GM18870 (cell line): ENCODE data around the gene SLC27A2.
A peak's percentile ranks its signal among the peaks of the same experiment; 100 is the strongest.

Experiments used
- ATAC-seq: cut with Tn5 transposase; IDR thresholded peaks from one replicate; pipeline ENCODE4 v1.9.1; 2021; ENCODE audit warnings: moderate library complexity; ENCODE audit not compliant: unreplicated experiment

The SLC27A2 gene

DNA sequence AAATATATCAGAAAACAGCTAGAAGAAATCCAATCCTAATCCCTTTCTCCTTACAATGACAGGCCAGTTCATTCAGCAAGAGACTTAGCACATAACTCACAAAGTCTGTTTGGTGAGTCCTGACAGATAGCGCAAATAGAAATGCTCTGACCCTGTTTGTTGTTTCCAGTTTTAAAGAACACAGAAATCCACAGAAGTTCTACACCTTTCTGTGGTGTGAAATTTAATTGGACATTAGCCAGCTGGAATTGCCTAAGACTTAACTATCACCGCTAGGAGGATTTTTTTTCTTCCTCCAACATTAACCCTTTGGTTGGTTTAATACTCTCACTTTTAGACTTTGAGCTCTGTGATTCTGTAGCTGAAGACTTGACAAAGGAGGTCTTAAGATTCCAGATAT lies 52.8 kb downstream of the SLC27A2 start:
- ATAC-seq = no peak

DNA sequence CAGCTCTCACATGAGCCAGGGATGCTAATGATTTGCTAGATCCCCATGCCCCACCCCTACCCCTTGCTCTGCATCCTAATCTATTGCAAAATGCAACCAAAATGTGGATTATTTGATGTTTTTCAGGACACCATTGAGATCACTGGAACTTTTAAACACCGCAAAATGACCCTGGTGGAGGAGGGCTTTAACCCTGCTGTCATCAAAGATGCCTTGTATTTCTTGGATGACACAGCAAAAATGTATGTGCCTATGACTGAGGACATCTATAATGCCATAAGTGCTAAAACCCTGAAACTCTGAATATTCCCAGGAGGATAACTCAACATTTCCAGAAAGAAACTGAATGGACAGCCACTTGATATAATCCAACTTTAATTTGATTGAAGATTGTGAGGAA lies 53.8 kb downstream of the SLC27A2 start:
- no peak for ATAC-seq

DNA sequence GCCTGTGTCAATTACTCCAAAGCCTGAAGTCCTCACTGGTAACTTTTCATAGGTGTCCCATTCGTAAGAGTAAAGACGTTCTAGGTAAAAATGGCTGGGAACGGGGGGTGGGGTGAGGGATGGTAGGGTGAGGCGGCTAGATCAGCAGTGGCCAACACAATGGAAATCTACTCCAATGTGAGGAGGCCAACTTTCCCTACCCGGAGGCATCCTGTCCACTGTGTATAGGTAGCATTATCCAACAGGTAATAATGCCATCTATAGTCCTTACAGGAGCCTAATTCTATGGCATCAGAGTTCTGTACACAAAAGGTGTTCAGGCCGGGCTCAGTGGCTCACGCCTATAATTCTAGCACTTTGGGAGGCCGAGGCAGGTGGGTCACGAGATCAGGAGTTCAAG lies 54.4 kb downstream of the SLC27A2 start:
- no peak for ATAC-seq

DNA sequence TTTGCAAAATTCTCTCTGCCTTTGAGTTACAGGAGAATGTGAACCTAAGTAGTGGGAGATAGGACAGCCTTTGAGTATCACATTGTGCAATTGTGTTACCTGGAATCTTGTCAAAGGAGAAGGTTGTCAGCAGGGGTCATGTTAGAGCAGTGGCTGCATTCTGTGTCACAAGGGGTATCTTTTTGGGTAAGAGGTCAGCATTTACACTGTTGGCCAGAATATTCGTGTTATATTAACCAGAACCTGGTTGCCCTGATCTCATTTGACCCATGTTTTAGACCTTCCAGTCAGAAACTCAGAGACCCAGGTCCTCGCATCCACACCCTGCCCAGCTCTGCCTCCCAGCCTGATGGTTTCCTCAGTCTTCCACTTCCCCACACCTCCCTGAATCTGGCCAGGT lies 56.3 kb downstream of the SLC27A2 start:
- ATAC-seq = no peak

DNA sequence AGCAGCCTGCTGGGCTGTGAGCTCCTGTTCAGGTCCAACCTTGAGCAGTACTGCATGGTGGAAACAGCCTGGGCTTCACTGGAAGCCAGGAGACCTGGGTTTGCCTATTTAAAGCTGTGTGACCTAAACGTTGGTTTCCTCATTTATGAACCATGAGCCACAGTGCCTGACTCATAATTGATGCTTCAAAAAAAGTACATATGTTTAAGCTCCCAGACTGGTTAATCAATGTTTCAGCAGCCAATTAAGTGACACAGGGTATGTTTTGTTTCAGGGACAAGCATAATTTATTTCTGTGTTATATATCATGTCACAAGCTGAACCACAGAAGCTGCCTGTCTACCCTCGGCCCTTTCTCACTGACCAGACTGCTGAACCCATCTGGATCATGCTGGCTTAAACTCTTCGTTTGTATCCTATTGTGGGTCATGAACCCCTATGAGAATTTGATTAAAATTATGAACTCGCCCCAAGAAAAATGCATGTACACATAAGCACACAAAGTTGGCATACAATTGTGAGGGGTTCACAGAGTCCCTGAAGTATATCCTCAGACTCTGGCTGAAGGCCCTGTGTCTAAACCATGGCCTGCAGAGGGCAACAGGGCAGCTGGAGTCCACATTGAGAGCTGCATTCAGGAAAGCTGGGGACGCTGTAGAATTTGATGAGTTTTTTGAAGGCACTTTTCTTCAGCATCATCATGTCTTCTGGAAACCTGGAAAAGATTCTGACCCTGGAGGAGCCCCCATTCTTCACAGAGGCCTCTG lies 59.9 kb downstream of the SLC27A2 start:
- no peak for ATAC-seq

DNA sequence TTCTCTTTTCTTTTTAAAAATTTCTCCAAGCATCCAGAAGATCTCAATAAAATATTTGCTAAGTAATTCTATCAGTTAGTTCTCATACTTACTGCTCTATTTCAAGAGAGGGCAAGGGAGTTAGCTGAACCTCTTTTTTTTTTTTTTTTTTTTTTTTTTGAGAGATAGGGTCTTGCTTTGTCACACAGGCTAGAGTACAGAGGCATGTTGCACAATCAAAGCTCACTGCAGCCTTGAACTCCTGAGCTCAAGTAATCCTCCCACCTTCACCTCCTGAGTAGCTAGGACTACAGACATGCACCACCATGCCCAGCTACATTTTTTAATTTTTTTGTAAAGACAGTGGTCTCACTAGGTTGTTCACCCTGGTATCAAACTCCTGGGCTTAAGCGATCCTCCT lies 62.2 kb downstream of the SLC27A2 start:
- no peak for ATAC-seq

DNA sequence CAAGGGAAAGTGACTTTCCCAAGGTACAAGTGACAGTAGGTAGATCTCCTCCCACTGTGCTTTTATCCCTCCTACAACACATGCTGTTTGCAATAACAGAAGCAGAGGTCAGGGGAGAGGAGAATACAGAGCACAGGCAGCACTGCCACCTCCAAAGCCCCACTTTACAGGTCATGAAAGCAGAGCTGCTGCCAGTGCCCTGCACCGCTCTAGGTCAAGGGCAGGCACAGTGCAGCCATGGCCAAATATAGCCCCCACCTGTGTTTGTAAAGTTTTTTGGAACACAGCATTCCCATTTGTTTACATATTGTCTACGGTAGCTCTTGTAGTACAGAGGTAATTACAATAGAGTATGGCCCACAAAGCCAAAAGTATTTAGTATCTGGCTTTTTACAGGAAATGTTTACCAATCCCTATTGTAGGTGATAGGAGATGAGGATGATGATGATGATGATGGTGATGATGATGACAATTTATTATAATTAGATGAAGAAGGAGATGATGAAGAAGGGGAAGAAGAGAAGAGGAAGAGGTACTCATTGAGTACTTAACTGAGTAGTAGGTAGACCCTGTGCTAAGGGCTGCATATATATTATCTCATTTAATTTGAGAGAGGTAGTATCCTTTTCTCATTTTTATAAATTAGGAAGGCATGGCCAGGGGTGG lies 63.1 kb downstream of the SLC27A2 start:
- ATAC-seq = no peak

DNA sequence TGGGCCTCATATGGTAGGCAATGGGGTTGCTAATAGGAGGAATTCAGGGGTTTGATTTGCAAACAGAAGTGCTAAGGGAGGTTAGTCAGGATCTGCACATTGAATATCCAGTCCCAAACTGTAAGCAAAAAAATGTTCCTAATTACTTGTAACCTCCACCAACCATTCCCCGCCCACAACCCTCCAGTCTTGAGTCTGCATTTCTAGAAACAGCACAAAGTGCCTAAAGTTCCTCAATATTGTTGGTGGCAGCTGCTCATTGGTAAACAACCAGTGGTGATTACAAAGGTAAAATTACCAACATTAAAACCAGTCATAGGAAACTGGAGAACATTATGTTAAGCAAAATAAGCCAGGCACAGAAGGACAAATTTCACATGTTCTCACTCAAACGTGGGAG lies 64.6 kb downstream of the SLC27A2 start:
- ATAC-seq = no peak

DNA sequence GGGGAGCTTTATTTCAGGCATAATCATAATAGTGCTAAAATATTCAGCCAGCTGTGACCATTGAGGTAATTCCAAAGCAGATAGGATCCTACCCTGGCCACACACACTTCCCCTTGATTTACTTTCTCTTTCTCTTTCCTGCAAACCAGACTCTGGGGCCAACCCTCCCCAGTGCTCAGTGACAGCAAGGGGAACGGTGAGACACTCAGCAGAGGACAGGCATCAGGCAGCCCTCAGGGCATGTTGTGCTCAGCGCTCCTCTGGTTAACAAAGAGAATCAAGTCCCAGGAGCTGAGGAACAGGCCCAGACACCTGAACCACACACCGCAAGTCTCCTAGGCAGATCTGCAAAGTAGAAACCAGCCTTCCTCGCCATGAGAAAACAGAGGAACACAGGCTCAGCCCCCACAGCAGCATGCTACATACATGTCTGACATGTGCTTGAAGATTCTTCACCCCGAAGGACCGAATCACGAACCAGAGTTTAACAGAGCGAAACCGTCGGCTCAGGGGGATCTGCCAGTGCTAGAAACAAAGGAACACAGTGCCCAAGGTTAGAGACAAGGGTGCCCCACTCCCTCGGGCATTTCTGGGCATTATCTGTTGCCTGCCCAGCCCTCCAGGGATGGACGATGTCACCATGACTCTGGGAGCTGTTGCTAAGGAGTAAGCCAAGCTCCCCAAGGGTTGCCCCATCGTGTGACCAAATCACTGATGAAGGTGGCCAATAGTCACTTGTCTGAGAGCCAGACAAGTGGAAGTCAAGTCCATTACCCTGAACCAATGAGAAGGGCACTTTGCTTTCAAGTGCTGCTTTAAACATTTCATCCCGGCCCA lies 66.0 kb downstream of the SLC27A2 start:
- peak; percentile 97 for ATAC-seq

DNA sequence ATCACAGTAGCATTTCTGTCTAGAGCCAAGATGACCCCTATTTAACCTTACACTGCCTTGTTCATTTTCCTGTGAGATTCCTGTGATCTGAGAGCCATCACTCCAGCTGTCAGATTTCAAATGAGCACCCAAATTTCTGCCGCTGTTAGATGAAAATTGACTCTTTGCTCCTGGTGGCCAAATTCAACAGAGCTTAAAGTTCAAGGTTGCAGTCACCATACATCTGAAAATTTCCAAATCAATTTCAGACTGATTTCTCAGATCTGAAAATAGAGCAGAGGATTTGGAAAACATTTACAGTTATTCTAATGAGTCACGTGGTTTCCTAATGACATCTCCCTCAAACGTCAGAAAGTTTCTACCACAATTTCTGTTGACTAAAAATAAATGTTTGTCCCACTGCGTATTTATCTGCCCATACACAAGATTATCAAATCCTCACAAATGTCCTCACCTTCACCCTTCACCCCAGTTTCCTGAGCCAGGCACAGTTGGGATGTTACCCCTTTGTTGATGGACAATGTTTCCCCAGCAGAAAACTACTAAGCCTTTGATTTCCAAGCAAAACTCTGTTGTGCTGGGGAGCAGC lies 67.1 kb downstream of the SLC27A2 start:
- ATAC-seq = no peak

DNA sequence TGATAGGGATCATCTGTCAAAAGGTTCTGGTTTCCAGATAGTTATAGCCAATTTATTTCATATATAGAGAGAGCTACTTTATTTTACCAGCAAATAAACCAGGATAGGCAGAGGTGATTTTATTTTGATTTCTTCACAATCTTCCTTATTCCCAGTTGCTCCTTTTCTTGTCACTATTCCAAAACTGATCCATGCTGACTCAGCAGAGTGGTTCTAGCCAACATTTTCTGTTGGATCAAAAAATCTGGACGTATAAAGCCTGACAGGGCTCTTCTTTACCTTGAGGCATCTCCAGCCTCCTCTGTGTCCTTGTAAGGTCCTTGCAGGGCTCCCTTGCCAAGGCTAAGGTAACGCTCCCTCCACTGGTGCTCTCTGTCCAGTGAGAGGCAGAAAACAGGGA lies 67.7 kb downstream of the SLC27A2 start:
- ATAC-seq = no peak

DNA sequence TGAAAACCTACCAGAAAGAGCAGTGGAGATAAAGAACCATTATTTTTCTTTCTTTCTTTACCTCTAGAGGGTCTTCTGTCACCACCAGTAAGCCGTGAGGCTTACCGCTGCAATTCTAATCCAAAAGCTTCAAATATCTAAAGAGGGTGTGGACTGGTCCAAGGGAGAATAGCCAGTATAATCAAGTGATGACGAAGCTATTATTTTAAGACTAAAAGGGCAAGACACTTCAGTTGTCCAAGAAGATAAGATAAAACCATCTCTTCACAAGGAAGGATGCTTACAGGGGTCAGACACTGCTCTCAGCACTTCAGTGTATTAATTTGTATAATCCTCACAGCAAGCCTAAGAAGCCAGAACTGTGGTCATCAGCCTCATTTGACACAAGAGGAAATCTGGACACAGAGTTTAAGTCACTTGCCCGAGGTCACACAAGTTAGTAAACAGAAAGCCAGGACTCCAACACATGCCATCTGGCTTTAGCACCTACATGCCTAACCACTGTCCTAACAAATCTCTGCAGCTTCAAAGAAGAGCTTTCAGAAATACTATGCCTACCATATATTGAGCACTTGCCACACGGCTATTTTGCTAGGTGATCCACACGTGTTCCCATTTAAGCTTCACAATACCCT lies 68.9 kb downstream of the SLC27A2 start:
- no peak for ATAC-seq

DNA sequence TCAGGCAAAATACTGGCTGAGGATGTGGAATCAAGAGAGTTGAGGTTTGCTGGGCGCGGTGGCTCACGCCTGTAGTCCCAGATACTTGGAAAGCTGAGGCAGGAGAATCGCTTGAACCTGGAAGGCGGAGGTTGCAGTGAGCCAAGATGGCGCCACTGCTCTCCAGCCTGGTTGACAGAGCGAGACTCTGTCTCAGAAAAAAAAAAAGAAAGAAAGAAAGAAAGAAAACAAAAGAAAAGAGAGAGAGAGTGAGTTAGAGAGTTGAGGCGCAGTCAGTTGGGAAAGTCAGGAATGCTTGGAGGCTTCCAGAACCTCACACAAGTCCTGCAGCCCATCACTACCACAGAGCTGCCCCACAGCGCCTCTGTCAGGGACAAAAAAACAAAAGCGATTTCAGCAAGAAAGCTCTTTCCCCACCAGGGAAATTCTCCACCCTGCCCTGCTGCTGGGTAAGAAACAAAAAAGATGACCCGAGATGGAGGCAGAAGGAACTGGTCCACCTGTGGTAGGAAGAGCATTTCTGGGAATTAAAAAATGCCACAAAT lies 69.7 kb downstream of the SLC27A2 start:
- ATAC-seq = no peak

DNA sequence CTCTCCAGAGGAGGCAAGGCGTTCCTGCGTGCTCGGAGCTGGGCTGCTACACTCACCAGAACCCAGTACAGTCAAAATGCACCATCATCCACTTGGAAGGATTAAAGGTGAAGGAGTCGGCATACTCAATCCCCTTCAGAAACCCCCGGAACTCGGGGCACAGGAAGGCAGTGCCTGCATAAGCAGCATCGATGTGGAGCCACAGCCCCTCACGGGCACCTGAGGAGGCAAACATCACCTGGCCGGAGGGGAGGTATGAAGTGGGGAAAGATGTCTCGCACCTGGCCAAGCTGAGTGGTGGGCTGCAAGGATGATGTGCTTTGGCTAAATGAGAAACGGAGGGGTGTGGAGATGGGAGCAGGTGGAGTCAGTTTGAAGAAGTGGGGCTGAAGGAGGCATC lies 70.6 kb downstream of the SLC27A2 start:
- ATAC-seq = no peak

DNA sequence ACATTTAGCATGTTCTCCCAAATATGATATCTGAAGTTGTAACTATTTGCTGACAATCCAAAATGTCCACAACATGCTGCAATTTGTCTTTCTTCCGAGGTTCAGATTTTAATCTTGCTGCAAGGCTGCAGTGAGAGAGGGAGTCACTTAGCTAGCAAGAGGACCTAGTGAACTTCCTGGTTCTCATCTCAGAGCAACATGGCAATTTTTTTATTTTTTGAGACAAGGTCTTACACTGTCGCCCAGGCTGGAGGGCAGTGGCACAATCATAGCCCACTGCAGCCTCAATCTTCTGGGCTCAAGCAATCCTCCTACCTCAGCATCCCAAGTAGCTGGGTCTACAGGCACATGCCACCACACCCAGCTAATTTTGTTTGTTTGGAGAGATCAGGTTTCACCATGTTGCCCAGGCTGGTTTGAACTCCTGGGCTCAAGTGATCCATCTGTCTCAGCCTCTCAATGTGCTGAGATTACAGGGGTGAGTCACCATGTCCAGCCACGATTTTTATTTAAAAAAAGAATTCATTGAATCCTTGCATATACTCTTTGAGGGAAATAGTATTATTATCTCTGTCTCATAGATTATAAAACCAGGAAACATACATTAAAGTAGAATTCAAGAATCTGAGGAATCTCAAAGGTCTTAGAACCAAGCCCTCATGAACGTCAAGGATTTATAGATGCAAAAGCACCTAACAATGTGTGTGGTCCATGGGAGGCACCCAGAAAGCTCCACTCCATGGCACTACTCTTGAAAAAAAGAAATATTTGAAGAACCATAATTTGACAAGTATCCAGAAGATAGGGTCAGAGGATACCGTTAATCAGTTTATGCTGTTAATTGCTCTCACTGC lies 74.4 kb downstream of the SLC27A2 start:
- ATAC-seq = no peak

DNA sequence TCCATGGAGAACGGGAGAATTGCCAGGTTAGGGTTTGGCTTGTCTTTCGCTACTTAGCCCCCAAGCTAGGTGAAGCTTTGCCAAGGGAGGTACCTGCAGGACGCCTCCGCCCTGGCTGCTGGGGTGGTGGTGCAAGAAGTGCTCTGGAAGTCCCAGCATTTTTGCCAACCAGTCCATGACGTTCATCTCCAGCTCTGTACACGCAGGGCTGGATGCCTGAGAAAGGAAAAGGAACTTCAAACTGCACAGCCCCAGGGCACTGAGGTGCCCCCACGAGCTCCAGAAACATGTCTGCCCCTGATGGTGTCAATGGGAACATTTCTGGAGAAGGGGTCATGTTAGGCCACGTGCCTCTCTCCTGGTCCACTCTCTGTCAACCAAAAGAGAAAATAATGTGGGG lies 75.3 kb downstream of the SLC27A2 start:
- no peak for ATAC-seq

DNA sequence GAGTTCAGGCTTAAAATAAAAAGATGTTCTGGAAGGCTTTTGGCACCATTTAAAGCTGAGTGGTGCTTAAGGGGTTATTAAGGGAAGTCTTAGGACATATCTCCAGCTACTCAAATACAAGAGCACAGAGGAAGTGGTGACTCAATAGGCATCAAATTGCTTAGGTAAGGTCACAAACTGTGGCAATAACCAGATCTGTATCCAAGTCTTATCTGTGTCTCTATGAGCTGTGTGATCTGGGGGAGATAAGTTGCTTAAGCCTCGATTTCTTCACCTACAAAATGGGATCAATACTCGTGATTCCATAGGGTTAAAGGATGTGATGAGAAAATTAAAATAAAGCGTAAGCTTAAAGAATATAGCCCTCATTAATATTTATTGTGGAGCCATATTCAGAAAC lies 75.9 kb downstream of the SLC27A2 start:
- no peak for ATAC-seq

DNA sequence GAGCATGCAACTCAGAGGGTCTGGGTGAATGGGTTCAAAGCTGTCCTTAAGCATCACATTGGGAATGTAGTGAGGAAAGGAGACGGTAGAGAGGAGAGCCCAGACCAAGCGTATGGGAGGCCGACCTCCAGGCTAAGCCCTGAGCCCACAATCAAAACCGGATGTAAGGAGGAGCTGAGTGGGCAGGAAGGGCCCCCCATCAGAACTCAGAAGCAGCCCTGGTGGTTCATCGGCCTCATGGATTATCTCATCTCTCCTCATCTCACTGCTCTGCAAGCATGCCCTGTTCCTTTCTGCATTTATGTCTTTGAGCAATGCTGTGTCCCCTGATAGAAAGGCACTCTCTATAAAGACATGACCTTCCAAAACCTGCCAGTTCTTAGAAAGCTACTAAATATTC lies 77.3 kb downstream of the SLC27A2 start:
- ATAC-seq = no peak

DNA sequence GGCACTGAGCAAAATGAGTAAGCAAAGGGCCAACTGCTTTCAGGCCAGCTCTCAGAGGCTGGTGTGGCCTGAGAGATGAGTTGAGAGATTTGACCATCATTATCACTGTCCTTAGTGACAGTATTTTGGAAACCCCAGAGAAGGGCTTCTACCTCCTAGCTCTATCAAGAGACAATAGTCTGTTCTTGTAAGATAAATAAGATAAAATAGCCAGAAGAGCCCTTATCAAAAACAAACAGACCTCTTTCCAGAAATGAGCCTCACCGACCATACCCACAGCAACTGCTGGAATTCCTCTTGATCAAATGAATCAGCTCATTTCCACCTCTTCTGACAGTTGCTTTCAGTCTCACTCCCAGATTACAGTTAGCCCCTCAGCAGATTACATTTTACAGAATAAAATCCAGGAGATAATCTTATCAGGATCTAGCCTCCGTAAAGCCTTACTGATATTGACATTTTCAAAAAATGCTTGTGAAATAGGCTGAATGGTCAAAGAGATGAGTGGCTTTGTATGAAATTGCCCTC lies 79.0 kb downstream of the SLC27A2 start:
- peak; percentile 57 for ATAC-seq

DNA sequence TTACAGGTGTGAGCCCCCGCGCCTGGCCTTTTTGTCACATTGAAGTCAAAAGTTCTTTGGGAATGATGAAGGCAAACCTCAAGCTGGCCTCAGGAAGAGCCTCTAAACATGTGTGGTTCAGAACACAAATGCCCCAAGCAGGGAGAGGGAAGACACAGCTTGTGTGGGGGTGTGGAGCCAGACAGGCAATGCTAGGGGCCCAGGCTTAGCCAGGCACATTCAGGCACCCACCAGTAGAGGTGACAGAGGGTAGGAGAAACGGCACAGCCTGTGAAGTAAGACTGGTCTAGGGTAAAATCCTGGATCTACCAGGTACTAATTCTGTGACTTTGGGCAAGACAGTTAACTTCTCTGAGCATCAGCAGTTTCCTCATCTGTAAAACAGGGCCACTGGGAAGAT lies 80.0 kb downstream of the SLC27A2 start:
- no peak for ATAC-seq
